GM12878 (cell line): ENCODE data around the gene CCSER2.

Experiments
- CTCF ChIP-seq, 3 experiments: IDR thresholded peaks in 2 of 3; conservative IDR thresholded peaks in 1 of 3; 2 replicates each; pipeline ENCODE4 v1.5.1; 2011; ENCODE audit warnings: low read depth in 3 of 3, low read length in 3 of 3, mild to moderate bottlenecking in 3 of 3, control low read depth in 2 of 3, moderate library complexity in 2 of 3, inconsistent platforms in 1 of 3, mixed read lengths in 1 of 3; ENCODE audit not compliant: control insufficient read depth in 2 of 3, insufficient read depth in 1 of 3; ENCODE audit errors: extremely low read depth in 1 of 3
- EP300 ChIP-seq, 2 experiments: fragments of 150-350 bp in 1 of 2; IDR thresholded peaks; 2 replicates each; pipeline ENCODE4 v1.6.1; 2011 to 2012; ENCODE audit warnings: low read depth in 2 of 2, low read length in 2 of 2, borderline replicate concordance in 1 of 2, improper control_type of control experiment in 1 of 2, inconsistent platforms in 1 of 2; ENCODE audit not compliant: control insufficient read depth in 1 of 2
- EZH2 ChIP-seq: IDR thresholded peaks from 2 replicates; pipeline ENCODE4 v1.6.1; 2012; ENCODE audit warnings: low read depth, mild to moderate bottlenecking, control low read depth, inconsistent platforms, low read length, borderline replicate concordance; ENCODE audit not compliant: control insufficient read depth
- POLR2A ChIP-seq: IDR thresholded peaks from 2 replicates; pipeline ENCODE4 v1.6.1; 2011; ENCODE audit warnings: low read depth, mild to moderate bottlenecking, low read length
- SIN3A ChIP-seq: IDR thresholded peaks from 2 replicates; pipeline ENCODE4 v1.6.1; 2012; ENCODE audit warnings: low read depth, low read length, improper control_type of control experiment

GRCh38 chr10:84563355-84563754, 235.0 kb downstream of the CCSER2 start:
- TF ChIP-seq CTCF (IDR thresholded peaks at IDR 0.05 in 2 of 3, conservative IDR thresholded peaks at IDR 0.05 in 1 of 3; ENCODE audit: control insufficient read depth in 2 of 3, extremely low read depth in 1 of 3, insufficient read depth in 1 of 3, low read depth in 3 of 3, low read length in 3 of 3) (no peak), EZH2 (no peak), SIN3A (no peak), EP300 (IDR thresholded peaks at IDR 0.05; ENCODE audit: borderline replicate concordance in 1 of 2, control insufficient read depth in 1 of 2, low read depth in 2 of 2, low read length in 2 of 2) (no peak), POLR2A (no peak)
